ENCODE results near the gene PDE6A.

DNA sequence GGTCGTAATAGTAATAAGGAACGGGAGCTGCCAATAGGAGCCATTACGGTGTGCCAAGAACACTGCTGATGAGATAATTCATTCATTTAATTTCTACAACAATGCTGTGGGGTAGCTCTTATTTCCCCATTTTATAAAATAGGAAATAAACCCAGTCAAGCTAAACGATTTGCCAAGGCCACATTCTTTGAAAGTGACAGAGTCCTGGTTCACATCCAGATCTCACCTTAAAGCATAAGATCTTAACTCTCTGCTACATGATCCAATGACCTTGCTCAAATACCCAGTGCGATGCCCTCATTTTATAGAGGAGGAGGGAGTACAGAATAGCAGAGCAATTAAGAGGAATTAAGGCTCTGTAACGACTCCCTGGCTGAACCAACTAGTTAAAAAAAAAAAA is 5.0 kb downstream of the PDE6A start:
- TF ChIP-seq, protein P1, sequence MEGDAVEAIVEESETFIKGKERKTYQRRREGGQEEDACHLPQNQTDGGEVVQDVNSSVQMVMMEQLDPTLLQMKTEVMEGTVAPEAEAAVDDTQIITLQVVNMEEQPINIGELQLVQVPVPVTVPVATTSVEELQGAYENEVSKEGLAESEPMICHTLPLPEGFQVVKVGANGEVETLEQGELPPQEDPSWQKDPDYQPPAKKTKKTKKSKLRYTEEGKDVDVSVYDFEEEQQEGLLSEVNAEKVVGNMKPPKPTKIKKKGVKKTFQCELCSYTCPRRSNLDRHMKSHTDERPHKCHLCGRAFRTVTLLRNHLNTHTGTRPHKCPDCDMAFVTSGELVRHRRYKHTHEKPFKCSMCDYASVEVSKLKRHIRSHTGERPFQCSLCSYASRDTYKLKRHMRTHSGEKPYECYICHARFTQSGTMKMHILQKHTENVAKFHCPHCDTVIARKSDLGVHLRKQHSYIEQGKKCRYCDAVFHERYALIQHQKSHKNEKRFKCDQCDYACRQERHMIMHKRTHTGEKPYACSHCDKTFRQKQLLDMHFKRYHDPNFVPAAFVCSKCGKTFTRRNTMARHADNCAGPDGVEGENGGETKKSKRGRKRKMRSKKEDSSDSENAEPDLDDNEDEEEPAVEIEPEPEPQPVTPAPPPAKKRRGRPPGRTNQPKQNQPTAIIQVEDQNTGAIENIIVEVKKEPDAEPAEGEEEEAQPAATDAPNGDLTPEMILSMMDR (IDR thresholded peaks at IDR 0.05), result no peak
- TF ChIP-seq POLR2A (IDR thresholded peaks at IDR 0.05), result no peak
